HepG2 (cell line): ENCODE results near the gene MTO1. TPM values are rescaled to one million over a fixed set of nuclear protein-coding genes. Genes with fewer than 3 reads are reported as not detected.

ENCODE experiments used
- ELF3 ChIP-seq: IDR thresholded peaks from 2 replicates; pipeline ENCODE4 v1.6.1; 2016; ENCODE audit warnings: missing genetic modification reagents, missing compliant biosample characterization
- GPN1 ChIP-seq: sonication (generic); formaldehyde crosslinking; IDR thresholded peaks from 2 replicates; pipeline ENCODE4 v1.5.1; 2020; ENCODE audit warnings: missing genetic modification reagents, borderline replicate concordance
- GTF2F1 ChIP-seq: fragments of 150-350 bp; IDR thresholded peaks from 2 replicates; pipeline ENCODE4 v1.6.1; 2014; ENCODE audit warnings: low read length
- HOXA7 ChIP-seq: sonication (generic); formaldehyde crosslinking; IDR thresholded peaks from 2 replicates; pipeline ENCODE4 v1.8.1; 2022; ENCODE audit warnings: mild to moderate bottlenecking, missing genetic modification reagents, moderate library complexity
- JUN ChIP-seq: sonication (generic); formaldehyde crosslinking; IDR thresholded peaks from 2 replicates; pipeline ENCODE4 v1.4.0; 2020; ENCODE audit warnings: mild to moderate bottlenecking, missing genetic modification reagents
- KAT8 ChIP-seq: IDR thresholded peaks from 2 replicates; pipeline ENCODE4 v1.6.1; 2016; ENCODE audit warnings: missing genetic modification reagents, missing compliant biosample characterization
- LCORL ChIP-seq, 2 experiments: fragments of 450-650 bp in 1 of 2; sonication (generic) in 1 of 2; formaldehyde crosslinking in 1 of 2; IDR thresholded peaks; 2 replicates each; pipeline versions ENCODE4 v1.5.0 to v1.6.1; 2017 to 2020; ENCODE audit warnings: antibody characterized with exemption in 1 of 2, missing genetic modification reagents in 1 of 2
- MBNL3 ChIP-seq: fragments of 250-450 bp; sonication (Bioruptor Pico); conservative IDR thresholded peaks from 2 replicates; pipeline ENCODE4 v1.8.0; 2022; ENCODE audit warnings: mild to moderate bottlenecking, inconsistent platforms
- MEIS1 ChIP-seq: sonication (generic); formaldehyde crosslinking; IDR thresholded peaks from 2 replicates; pipeline ENCODE4 v1.9.0; 2021; ENCODE audit warnings: mild to moderate bottlenecking, missing genetic modification reagents, moderate library complexity, borderline replicate concordance
- PHB2 ChIP-seq: fragments of 450-650 bp; IDR thresholded peaks from 2 replicates; pipeline ENCODE4 v1.6.1; 2018; ENCODE audit not compliant: partially characterized antibody
- POLR2G ChIP-seq: fragments of 200-400 bp; formaldehyde crosslinking; IDR thresholded peaks from 2 replicates; pipeline ENCODE4 v1.6.1; 2018; ENCODE audit warnings: mild to moderate bottlenecking, low read depth, low read length, moderate library complexity
- SSRP1 ChIP-seq: IDR thresholded peaks from 2 replicates; pipeline ENCODE4 v1.6.1; 2016; ENCODE audit warnings: control low read depth
- YEATS2 ChIP-seq: sonication (generic); formaldehyde crosslinking; IDR thresholded peaks from 2 replicates; pipeline ENCODE4 v1.4.0; 2020; ENCODE audit warnings: missing genetic modification reagents, borderline replicate concordance
- ZFX ChIP-seq: sonication (generic); formaldehyde crosslinking; IDR thresholded peaks from 2 replicates; pipeline ENCODE4 v1.4.0; 2020; ENCODE audit warnings: mild to moderate bottlenecking, low read depth, missing genetic modification reagents, moderate library complexity
- ZKSCAN8 ChIP-seq: IDR thresholded peaks from 2 replicates; pipeline ENCODE4 v1.6.1; 2016; ENCODE audit warnings: borderline replicate concordance, missing genetic modification reagents, missing compliant biosample characterization
- ZNF224 ChIP-seq: sonication (generic); formaldehyde crosslinking; IDR thresholded peaks from 2 replicates; pipeline ENCODE4 v1.5.0; 2020; ENCODE audit warnings: mild to moderate bottlenecking, missing genetic modification reagents
- ZNF367 ChIP-seq: sonication (generic); formaldehyde crosslinking; IDR thresholded peaks from 2 replicates; pipeline ENCODE4 v1.4.0; 2020; ENCODE audit warnings: missing genetic modification reagents, borderline replicate concordance
- ZNF431 ChIP-seq: sonication (generic); formaldehyde crosslinking; IDR thresholded peaks from 2 replicates; pipeline ENCODE4 v1.9.0; 2022; ENCODE audit warnings: missing genetic modification reagents, low read depth, mild to moderate bottlenecking, borderline replicate concordance
- ZNF607 ChIP-seq: sonication (generic); formaldehyde crosslinking; IDR thresholded peaks from 2 replicates; pipeline ENCODE4 v1.5.1; 2020; ENCODE audit warnings: missing genetic modification reagents, mild to moderate bottlenecking, borderline replicate concordance
- ZNF790 ChIP-seq: sonication (generic); formaldehyde crosslinking; IDR thresholded peaks from 2 replicates; pipeline ENCODE4 v1.8.0; 2022; ENCODE audit warnings: missing genetic modification reagents, mild to moderate bottlenecking, borderline replicate concordance
- ZNF883 ChIP-seq: sonication (generic); formaldehyde crosslinking; IDR thresholded peaks from 2 replicates; pipeline ENCODE4 v1.5.1; 2020; ENCODE audit warnings: mild to moderate bottlenecking, missing genetic modification reagents; ENCODE audit errors: not compliant biosample characterization
- polyA plus RNA-seq, 8 experiments: library from polyadenylated mRNA; depleted of rRNA in 3 of 8; stranded (reverse) in 7 of 8; unstranded in 1 of 8; fragments of >200 nt; fragmentation: Illumina TruSeq in 4 of 8; extraction: Trizol in 4 of 8; gene quantifications; 2 replicates each; pipeline versions ENCODE4 v1.2.1 to v1.2.3, GENCODE V29; 2011 to 2016; ENCODE audit warnings: low read depth in 4 of 8, missing spikeins in 1 of 8, mixed read lengths in 1 of 8; ENCODE audit not compliant: insufficient read depth in 1 of 8
- total RNA-seq, 5 experiments: library from RNA; depleted of rRNA; stranded (reverse); fragments of >200 nt; fragmentation: Illumina TruSeq; extraction: Trizol; gene quantifications; 2 replicates each; pipeline ENCODE4 v1.2.3, GENCODE V29; 2016; ENCODE audit warnings: low read depth in 1 of 5
- TF ChIP-seq, protein P1 (sequence below): IDR thresholded peaks from 2 replicates; pipeline ENCODE4 v1.6.1; 2012; ENCODE audit warnings: low read length, improper control_type of control experiment
- TF ChIP-seq, protein P2 (sequence below): conservative IDR thresholded peaks from 2 replicates; pipeline ENCODE4 v1.6.1; 2018; ENCODE audit warnings: missing genetic modification reagents
- TF ChIP-seq, protein P3 (sequence below): sonication (generic); formaldehyde crosslinking; IDR thresholded peaks from 2 replicates; pipeline ENCODE4 v1.4.0; 2020; ENCODE audit warnings: missing genetic modification reagents

MTO1 gene
- total and polyA plus RNA-seq, 2 of the 13 experiments (the other 11 are each of a cell fraction or from before 2014, with no cell fraction given): 21.1 to 45.3 TPM

DNA sequence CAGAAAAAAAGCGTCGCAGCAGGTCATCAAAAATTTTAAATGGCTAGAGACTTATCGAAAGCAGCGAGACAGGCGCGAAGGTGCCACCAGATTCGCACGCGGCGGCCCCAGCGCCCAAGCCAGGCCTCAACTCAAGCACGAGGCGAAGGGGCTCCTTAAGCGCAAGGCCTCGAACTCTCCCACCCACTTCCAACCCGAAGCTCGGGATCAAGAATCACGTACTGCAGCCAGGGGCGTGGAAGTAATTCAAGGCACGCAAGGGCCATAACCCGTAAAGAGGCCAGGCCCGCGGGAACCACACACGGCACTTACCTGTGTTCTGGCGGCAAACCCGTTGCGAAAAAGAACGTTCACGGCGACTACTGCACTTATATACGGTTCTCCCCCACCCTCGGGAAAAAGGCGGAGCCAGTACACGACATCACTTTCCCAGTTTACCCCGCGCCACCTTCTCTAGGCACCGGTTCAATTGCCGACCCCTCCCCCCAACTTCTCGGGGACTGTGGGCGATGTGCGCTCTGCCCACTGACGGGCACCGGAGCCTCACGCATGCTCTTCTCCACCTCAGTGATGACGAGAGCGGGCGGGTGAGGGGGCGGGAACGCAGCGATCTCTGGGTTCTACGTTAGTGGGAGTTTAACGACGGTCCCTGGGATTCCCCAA lies 59.3 kb downstream of the MTO1 start, which contains the start of gene EEF1A1 (continued):
- TF ChIP-seq, protein P1, sequence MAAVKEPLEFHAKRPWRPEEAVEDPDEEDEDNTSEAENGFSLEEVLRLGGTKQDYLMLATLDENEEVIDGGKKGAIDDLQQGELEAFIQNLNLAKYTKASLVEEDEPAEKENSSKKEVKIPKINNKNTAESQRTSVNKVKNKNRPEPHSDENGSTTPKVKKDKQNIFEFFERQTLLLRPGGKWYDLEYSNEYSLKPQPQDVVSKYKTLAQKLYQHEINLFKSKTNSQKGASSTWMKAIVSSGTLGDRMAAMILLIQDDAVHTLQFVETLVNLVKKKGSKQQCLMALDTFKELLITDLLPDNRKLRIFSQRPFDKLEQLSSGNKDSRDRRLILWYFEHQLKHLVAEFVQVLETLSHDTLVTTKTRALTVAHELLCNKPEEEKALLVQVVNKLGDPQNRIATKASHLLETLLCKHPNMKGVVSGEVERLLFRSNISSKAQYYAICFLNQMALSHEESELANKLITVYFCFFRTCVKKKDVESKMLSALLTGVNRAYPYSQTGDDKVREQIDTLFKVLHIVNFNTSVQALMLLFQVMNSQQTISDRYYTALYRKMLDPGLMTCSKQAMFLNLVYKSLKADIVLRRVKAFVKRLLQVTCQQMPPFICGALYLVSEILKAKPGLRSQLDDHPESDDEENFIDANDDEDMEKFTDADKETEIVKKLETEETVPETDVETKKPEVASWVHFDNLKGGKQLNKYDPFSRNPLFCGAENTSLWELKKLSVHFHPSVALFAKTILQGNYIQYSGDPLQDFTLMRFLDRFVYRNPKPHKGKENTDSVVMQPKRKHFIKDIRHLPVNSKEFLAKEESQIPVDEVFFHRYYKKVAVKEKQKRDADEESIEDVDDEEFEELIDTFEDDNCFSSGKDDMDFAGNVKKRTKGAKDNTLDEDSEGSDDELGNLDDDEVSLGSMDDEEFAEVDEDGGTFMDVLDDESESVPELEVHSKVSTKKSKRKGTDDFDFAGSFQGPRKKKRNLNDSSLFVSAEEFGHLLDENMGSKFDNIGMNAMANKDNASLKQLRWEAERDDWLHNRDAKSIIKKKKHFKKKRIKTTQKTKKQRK: no peak
- TF ChIP-seq GTF2F1: peak; percentile 97
- TF ChIP-seq, protein P2, sequence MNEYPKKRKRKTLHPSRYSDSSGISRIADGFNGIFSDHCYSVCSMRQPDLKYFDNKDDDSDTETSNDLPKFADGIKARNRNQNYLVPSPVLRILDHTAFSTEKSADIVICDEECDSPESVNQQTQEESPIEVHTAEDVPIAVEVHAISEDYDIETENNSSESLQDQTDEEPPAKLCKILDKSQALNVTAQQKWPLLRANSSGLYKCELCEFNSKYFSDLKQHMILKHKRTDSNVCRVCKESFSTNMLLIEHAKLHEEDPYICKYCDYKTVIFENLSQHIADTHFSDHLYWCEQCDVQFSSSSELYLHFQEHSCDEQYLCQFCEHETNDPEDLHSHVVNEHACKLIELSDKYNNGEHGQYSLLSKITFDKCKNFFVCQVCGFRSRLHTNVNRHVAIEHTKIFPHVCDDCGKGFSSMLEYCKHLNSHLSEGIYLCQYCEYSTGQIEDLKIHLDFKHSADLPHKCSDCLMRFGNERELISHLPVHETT (CRISPR knock-in tag): 0 out of 2 replicates have a peak, but pooled peaks have one; percentile 5
- peak; percentile 71 for TF ChIP-seq MEIS1
- no peak; the same call in 1 of the 2 replicates for TF ChIP-seq JUN (CRISPR knock-in tag)
- peak; percentile 93; the same call in 1 of the 2 replicates for TF ChIP-seq GPN1 (CRISPR knock-in tag)
- TF ChIP-seq ZNF431 (CRISPR knock-in tag): peak; percentile 32; the same call in 1 of the 2 replicates
- TF ChIP-seq ZNF790 (CRISPR knock-in tag): peak; percentile 70; the same call in 1 of the 2 replicates
- TF ChIP-seq, protein P3, sequence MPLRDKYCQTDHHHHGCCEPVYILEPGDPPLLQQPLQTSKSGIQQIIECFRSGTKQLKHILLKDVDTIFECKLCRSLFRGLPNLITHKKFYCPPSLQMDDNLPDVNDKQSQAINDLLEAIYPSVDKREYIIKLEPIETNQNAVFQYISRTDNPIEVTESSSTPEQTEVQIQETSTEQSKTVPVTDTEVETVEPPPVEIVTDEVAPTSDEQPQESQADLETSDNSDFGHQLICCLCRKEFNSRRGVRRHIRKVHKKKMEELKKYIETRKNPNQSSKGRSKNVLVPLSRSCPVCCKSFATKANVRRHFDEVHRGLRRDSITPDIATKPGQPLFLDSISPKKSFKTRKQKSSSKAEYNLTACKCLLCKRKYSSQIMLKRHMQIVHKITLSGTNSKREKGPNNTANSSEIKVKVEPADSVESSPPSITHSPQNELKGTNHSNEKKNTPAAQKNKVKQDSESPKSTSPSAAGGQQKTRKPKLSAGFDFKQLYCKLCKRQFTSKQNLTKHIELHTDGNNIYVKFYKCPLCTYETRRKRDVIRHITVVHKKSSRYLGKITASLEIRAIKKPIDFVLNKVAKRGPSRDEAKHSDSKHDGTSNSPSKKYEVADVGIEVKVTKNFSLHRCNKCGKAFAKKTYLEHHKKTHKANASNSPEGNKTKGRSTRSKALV (CRISPR knock-in tag): no peak
- TF ChIP-seq LCORL (IDR thresholded peaks at IDR 0.05): no peak
- peak; percentile 10; the same call in 1 of the 2 replicates for TF ChIP-seq LCORL (CRISPR knock-in tag; IDR thresholded peaks at IDR 0.05)
- TF ChIP-seq PHB2: no peak
- peak; percentile 76; the same call in 1 of the 2 replicates for TF ChIP-seq ZNF367
- peak; percentile 93 for TF ChIP-seq YEATS2
- peak; percentile 71; the same call in 1 of the 2 replicates for TF ChIP-seq ZNF224 (CRISPR knock-in tag)
- no peak for TF ChIP-seq MBNL3 (CRISPR knock-in tag)
- peak; percentile 99 for TF ChIP-seq POLR2G
- no peak for TF ChIP-seq ZKSCAN8 (CRISPR knock-in tag)
- TF ChIP-seq ZFX (CRISPR knock-in tag): peak; percentile 90
- 0 out of 2 replicates have a peak, but pooled peaks have one; percentile 20 for TF ChIP-seq ZNF607 (CRISPR knock-in tag)
- peak; percentile 75 for TF ChIP-seq KAT8 (CRISPR knock-in tag)
- peak; percentile 99 for TF ChIP-seq SSRP1
- TF ChIP-seq ELF3: peak; percentile 65
- TF ChIP-seq ZNF883: peak; percentile 16
- 0 out of 2 replicates have a peak, but pooled peaks have one; percentile 31 for TF ChIP-seq HOXA7 (CRISPR knock-in tag)
